GM18505 (cell line): ENCODE data around the gene THADA.
"Not testable (repeated sequence)": the region's sequence is repeated elsewhere in the genome, so short reads cannot be mapped to it uniquely, and the experiment has no call there.

ENCODE experiments used
- ATAC-seq: cut with Tn5 transposase; IDR thresholded peaks from one replicate; pipeline ENCODE4 v1.9.1; 2021; ENCODE audit not compliant: unreplicated experiment
- POLR2A ChIP-seq: IDR thresholded peaks from 4 replicates; pipeline ENCODE4 v1.6.1; 2011; ENCODE audit warnings: borderline replicate concordance; ENCODE audit not compliant: insufficient read depth, insufficient read length; ENCODE audit errors: extremely low read depth

The THADA gene, protein sequence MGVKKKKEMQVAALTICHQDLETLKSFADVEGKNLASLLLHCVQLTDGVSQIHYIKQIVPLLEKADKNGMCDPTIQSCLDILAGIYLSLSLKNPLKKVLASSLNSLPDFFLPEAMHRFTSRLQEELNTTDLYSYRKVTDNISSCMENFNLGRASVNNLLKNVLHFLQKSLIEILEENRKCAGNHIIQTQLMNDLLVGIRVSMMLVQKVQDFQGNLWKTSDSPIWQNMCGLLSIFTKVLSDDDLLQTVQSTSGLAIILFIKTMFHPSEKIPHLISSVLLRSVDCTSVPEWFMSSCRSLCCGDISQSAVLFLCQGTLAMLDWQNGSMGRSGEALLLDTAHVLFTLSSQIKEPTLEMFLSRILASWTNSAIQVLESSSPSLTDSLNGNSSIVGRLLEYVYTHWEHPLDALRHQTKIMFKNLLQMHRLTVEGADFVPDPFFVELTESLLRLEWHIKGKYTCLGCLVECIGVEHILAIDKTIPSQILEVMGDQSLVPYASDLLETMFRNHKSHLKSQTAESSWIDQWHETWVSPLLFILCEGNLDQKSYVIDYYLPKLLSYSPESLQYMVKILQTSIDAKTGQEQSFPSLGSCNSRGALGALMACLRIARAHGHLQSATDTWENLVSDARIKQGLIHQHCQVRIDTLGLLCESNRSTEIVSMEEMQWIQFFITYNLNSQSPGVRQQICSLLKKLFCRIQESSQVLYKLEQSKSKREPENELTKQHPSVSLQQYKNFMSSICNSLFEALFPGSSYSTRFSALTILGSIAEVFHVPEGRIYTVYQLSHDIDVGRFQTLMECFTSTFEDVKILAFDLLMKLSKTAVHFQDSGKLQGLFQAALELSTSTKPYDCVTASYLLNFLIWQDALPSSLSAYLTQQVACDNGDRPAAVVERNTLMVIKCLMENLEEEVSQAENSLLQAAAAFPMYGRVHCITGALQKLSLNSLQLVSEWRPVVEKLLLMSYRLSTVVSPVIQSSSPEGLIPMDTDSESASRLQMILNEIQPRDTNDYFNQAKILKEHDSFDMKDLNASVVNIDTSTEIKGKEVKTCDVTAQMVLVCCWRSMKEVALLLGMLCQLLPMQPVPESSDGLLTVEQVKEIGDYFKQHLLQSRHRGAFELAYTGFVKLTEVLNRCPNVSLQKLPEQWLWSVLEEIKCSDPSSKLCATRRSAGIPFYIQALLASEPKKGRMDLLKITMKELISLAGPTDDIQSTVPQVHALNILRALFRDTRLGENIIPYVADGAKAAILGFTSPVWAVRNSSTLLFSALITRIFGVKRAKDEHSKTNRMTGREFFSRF (N-terminal part only)

GRCh38 chr2:43595603-43596412 lies at the start of gene THADA:
Gene THADA, minus strand, starts transcription at chr2:43596038. Its CDS starts 3,646 bp downstream, at chr2:43592392.
- ATAC-seq: peak; percentile 96
- peak; percentile 98 for TF ChIP-seq POLR2A

- TF ChIP-seq POLR2A: no peak
- ATAC-seq: no peak
Observed at GRCh38 chr2:43643680-43644079, 47.8 kb upstream of the THADA start.

- ATAC-seq: no peak
- no peak for TF ChIP-seq POLR2A
Observed at GRCh38 chr2:43642363-43642762, 46.5 kb upstream of the THADA start.

GRCh38 chr2:43637030-43637803 lies 41.4 kb upstream of the THADA start, which contains the start of gene PLEKHH2:
Gene PLEKHH2, plus strand, starts transcription at chr2:43637260. Its CDS starts 7,414 bp downstream, at chr2:43644674.
- ATAC-seq: peak; percentile 99
- no peak for TF ChIP-seq POLR2A

DNA sequence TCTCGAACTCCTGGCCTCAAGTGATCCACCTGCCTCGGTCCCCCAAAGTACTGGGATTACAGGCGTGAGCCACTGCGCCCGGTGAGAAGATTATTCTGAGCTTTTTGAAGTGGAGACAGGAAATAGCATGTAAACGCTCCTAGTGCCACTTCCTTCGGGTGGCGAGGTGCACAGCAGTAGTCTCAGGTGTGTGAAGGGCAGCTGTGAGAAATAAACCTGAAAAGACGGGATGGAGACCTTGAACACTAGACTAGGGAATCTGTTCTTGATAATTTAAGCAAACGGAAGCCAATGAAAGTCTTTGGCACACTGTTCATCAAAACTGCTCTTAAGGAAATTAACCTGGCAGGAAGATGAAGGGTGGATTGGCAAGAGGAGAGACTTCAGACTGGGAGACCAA lies 40.8 kb upstream of the THADA start:
- TF ChIP-seq POLR2A: no peak
- no peak for ATAC-seq

DNA sequence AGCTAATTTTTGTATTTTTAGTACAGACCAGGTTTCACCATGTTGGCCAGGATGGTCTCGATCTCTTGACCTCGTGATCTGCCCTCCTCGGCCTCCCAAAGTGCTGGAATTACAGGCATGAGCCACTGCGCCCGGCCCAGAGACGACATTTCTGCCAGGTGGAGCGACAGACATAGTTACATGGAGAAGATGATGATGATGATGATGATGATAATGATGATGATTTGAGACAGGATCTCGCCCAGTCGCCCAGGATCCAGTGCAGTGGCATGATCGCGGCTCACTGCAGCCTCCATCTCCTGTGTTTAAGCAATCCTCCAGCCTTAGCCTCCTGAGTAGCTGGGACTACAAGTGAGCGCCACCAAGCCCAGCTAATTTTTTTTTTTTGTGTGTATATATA lies 40.3 kb upstream of the THADA start:
- not testable (repeated sequence) for ATAC-seq

DNA sequence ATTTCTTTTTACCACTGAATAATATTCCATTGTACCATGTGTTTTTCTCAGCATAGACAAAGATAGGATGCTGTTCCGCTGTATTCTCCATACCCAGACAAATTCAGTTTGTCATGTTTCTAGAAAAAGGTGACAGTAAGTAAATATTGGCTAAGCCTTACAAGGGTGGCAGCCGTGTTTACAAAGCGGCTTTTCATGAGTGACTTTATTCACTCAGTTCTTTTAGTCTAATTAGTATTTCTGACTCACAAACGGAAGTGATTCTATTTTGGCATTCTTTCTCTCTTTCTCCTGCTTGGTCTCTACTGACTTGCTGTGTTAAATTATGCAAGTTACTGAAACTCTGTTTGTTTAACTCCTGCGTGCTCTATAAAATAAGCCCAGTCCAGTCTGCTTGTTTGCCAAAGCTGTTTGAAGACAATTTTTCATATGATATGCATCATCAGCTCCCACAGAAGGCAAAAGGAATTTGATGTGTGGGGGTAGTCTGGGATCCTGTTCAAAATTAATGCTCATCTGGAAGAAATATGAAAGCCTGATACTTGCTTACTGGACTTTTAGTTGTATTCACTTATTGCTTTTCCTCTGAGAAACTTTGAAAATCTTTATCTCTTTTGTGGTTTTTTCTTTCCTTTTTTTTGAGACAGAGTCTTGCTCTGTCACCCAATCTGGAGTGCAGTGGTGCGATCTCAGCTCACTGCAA lies 38.9 kb upstream of the THADA start:
- no peak for TF ChIP-seq POLR2A
- no peak for ATAC-seq

- no peak for ATAC-seq
- no peak for TF ChIP-seq POLR2A
Observed at GRCh38 chr2:43631618-43632317, 35.9 kb upstream of the THADA start.

DNA sequence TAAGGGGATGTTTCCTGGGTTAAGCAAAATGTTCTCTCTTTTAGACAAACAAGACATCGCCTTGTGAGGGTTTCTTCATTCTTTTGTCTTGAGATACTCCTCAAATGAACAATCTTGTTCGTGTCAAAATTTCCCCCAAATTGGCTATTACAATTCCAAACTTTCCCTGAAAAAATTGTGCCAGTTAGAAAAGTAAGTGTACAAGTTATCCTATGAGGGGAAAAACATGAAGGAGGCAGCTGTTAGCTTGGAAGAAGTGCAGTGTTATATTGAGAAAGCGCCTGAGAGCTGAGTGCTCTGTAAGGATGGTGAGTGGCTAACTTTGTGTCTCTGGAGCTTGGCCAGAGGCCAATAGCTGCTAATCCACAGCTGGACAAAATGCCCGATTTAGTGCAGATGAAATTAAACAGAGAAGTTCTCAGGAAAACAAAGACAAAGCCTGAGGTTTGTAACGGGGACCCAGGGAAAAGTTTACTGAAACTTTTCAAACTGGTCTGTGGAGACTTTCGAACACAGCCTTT lies 27.2 kb upstream of the THADA start:
- TF ChIP-seq POLR2A: no peak
- no peak for ATAC-seq

GRCh38 chr2:43619511-43619910 lies 23.7 kb upstream of the THADA start:
- ATAC-seq: no peak
- no peak for TF ChIP-seq POLR2A

- no peak for ATAC-seq
- no peak for TF ChIP-seq POLR2A
Observed at GRCh38 chr2:43616967-43617680, 21.3 kb upstream of the THADA start.
